ENCODE measurements around the gene BCL6. TPM values are rescaled to one million over a fixed set of nuclear protein-coding genes. Genes with fewer than 3 reads are reported as not detected.

The BCL6 gene
- polyA plus RNA-seq, 1 donor (not counting 4 experiments of a cell fraction or from before 2014, with no cell fraction given) = 7.7 TPM

GRCh38 chr3:187708696-187709095 is 36.6 kb downstream of the BCL6 start:
- TF ChIP-seq EZH2 (IDR thresholded peaks at IDR 0.05; ENCODE audit: low read length) (no peak), CTCF (optimal IDR thresholded peaks at IDR 0.05 in 1 of 3, IDR thresholded peaks at IDR 0.05 in 1 of 3, conservative IDR thresholded peaks at IDR 0.05 in 1 of 3; ENCODE audit: extremely low read depth in 1 of 3, insufficient read depth in 2 of 3, low read length in 3 of 3) (no peak)
- FAIRE-seq (no peak), DNase-seq (ENCODE audit: low read depth, low spot score) (no peak)
- Histone ChIP-seq H3K9ac (ENCODE audit: control insufficient read depth, extremely low read depth, insufficient read depth, low read length) (no peak overlapping the region), H3K79me2 (ENCODE audit: control insufficient read depth, insufficient read depth, low read length) (no peaks in the 10 kb centered on the region), H3K9me3 (ENCODE audit: control insufficient read depth, low read depth, low read length) (no peaks in the 10 kb centered on the region), H3K27me3 (ENCODE audit: control insufficient read depth, extremely low read depth, insufficient read depth, low read length) (no peaks in the 10 kb centered on the region), H2AFZ (ENCODE audit: control insufficient read depth, low read length) (no peak overlapping the region), H3K4me2 (ENCODE audit: control insufficient read depth, extremely low read depth, insufficient read depth, low read depth, low read length) (no peak overlapping the region), H3K9me1 (ENCODE audit: control insufficient read depth, extremely low read depth, insufficient read depth, low read length) (no peaks in the 10 kb centered on the region), H3K4me1 (ENCODE audit: control insufficient read depth, extremely low read depth, insufficient read depth, low read length) (no peaks in the 10 kb centered on the region), H3K4me3 (ENCODE audit: control insufficient read depth in 2 of 3, extremely low read depth in 1 of 3, insufficient read depth in 2 of 3, low read depth in 1 of 3, low read length in 3 of 3) (no peak overlapping the region), H4K20me1 (ENCODE audit: control insufficient read depth, extremely low read depth, insufficient read depth, low read length) (no peaks in the 10 kb centered on the region), H3K36me3 (ENCODE audit: control insufficient read depth in 2 of 2, extremely low read depth in 1 of 2, insufficient read depth in 2 of 2, low read length in 2 of 2) (no peaks in the 10 kb centered on the region), H3K27ac (ENCODE audit: control insufficient read depth, insufficient read depth, low read length) (no peak overlapping the region)
- dilution Hi-C loops (cut with MboI; ENCODE audit: extremely low pct_ligation_motif_present, low sequenced_read_pairs) = no loop called here

GRCh38 chr3:187706971-187707370 is 38.3 kb downstream of the BCL6 start:
- Histone ChIP-seq H3K9ac (ENCODE audit: control insufficient read depth, extremely low read depth, insufficient read depth, low read length) (no peak overlapping the region), H4K20me1 (ENCODE audit: control insufficient read depth, extremely low read depth, insufficient read depth, low read length) (no peaks in the 10 kb centered on the region), H3K4me2 (ENCODE audit: control insufficient read depth, extremely low read depth, insufficient read depth, low read depth, low read length) (no peak overlapping the region), H3K4me1 (ENCODE audit: control insufficient read depth, extremely low read depth, insufficient read depth, low read length) (no peaks in the 10 kb centered on the region), H3K27me3 (ENCODE audit: control insufficient read depth, extremely low read depth, insufficient read depth, low read length) (no peaks in the 10 kb centered on the region), H3K27ac (ENCODE audit: control insufficient read depth, insufficient read depth, low read length) (no peak overlapping the region), H3K9me3 (ENCODE audit: control insufficient read depth, low read depth, low read length) (no peaks in the 10 kb centered on the region), H3K9me1 (ENCODE audit: control insufficient read depth, extremely low read depth, insufficient read depth, low read length) (no peaks in the 10 kb centered on the region), H2AFZ (ENCODE audit: control insufficient read depth, low read length) (no peak overlapping the region), H3K79me2 (ENCODE audit: control insufficient read depth, insufficient read depth, low read length) (no peaks in the 10 kb centered on the region), H3K4me3 (ENCODE audit: control insufficient read depth in 2 of 3, extremely low read depth in 1 of 3, insufficient read depth in 2 of 3, low read depth in 1 of 3, low read length in 3 of 3) (no peak overlapping the region), H3K36me3 (ENCODE audit: control insufficient read depth in 2 of 2, extremely low read depth in 1 of 2, insufficient read depth in 2 of 2, low read length in 2 of 2) (no peaks in the 10 kb centered on the region)
- DNase-seq (ENCODE audit: low read depth, low spot score) (no peak), FAIRE-seq (no peak)
- dilution Hi-C loops (cut with MboI; ENCODE audit: extremely low pct_ligation_motif_present, low sequenced_read_pairs) = no loop called here
- TF ChIP-seq CTCF (optimal IDR thresholded peaks at IDR 0.05 in 1 of 3, IDR thresholded peaks at IDR 0.05 in 1 of 3, conservative IDR thresholded peaks at IDR 0.05 in 1 of 3; ENCODE audit: extremely low read depth in 1 of 3, insufficient read depth in 2 of 3, low read length in 3 of 3) (no peak), EZH2 (IDR thresholded peaks at IDR 0.05; ENCODE audit: low read length) (no peak)
